Measurements from ENCODE around the gene CAMK2D. TPM values are rescaled to one million over a fixed set of nuclear protein-coding genes. Genes with fewer than 3 reads are reported as not detected.

Gene CAMK2D
- total RNA-seq, 2 donors from 2014 or later: 132 to 187 TPM

GRCh38 chr4:113684534-113685091, 76.9 kb downstream of the CAMK2D start:
- no peak overlapping the region for H3K4me3 ChIP-seq
- no peaks in the 10 kb centered on the region for H3K27me3 ChIP-seq
- no peaks in the 10 kb centered on the region for H3K36me3 ChIP-seq
- H3K4me1 ChIP-seq: peaks cover 0 to 46% of the 10 kb centered on the region in 2 donors
- TF ChIP-seq CTCF (IDR thresholded peaks at IDR 0.05): peak in 1 of 2 donors; percentile 54
- H3K27ac ChIP-seq: peak overlapping the region; percentile 57 to 78
- DNase-seq (ENCODE audit: low spot score): peak; percentile 69
- no peaks in the 10 kb centered on the region for H3K9me3 ChIP-seq

- TF ChIP-seq CTCF (IDR thresholded peaks at IDR 0.05): no peak
- H3K4me1 ChIP-seq: peaks cover 0 to 35% of the 10 kb centered on the region in 2 donors
- H3K36me3 ChIP-seq: no peaks in the 10 kb centered on the region
- no peak for DNase-seq (ENCODE audit: low spot score)
- H3K27me3 ChIP-seq: no peaks in the 10 kb centered on the region
- H3K4me3 ChIP-seq: no peak overlapping the region
- peak overlapping the region; percentile 57 to 78 for H3K27ac ChIP-seq
- H3K9me3 ChIP-seq: no peaks in the 10 kb centered on the region
These were observed 78.6 kb downstream of the CAMK2D start for GRCh38 chr4:113682730-113683537.

- no peak for TF ChIP-seq CTCF (IDR thresholded peaks at IDR 0.05)
- Histone ChIP-seq H3K27ac (no peak overlapping the region), H3K36me3 (no peaks in the 10 kb centered on the region)
These were observed 82.9 kb downstream of the CAMK2D start for GRCh38 chr4:113678641-113679040.

GRCh38 chr4:113677325-113677724, 84.2 kb downstream of the CAMK2D start:
- TF ChIP-seq CTCF (IDR thresholded peaks at IDR 0.05): no peak
- no peak overlapping the region for H3K4me3 ChIP-seq
- H3K4me1 ChIP-seq: peaks cover 0 to 41% of the 10 kb centered on the region in 2 donors
- H3K9me3 ChIP-seq: no peaks in the 10 kb centered on the region
- no peaks in the 10 kb centered on the region for H3K27me3 ChIP-seq
- no peak overlapping the region for H3K27ac ChIP-seq
- no peaks in the 10 kb centered on the region for H3K36me3 ChIP-seq
- no peak for DNase-seq (ENCODE audit: low spot score)

More at GRCh38 chr4:113678641-113679040, 82.9 kb downstream of the CAMK2D start:
- Histone ChIP-seq H3K4me3 (no peak overlapping the region), H3K27me3 (no peaks in the 10 kb centered on the region), H3K4me1 (peaks cover 0 to 44% of the 10 kb centered on the region in 2 donors), H3K9me3 (no peaks in the 10 kb centered on the region)
- no peak for DNase-seq (ENCODE audit: low spot score)

GRCh38 chr4:113675731-113676697, 85.5 kb downstream of the CAMK2D start:
- no peak for DNase-seq (ENCODE audit: low spot score)
- Histone ChIP-seq H3K4me1 (peaks cover 0 to 41% of the 10 kb centered on the region in 2 donors), H3K36me3 (no peaks in the 10 kb centered on the region), H3K9me3 (no peaks in the 10 kb centered on the region), H3K4me3 (no peak overlapping the region), H3K27ac (peak overlapping the region; percentile 9 to 57), H3K27me3 (no peaks in the 10 kb centered on the region)
- TF ChIP-seq CTCF (IDR thresholded peaks at IDR 0.05): no peak
